SK-N-SH treated with all-trans-retinoic acid at 6 μM for 48 hours (cell line): Measurements from ENCODE around the gene HTT.

Experiments used
- ARNTL ChIP-seq: fragments of 450-650 bp; formaldehyde crosslinking; IDR thresholded peaks from 2 replicates; pipeline ENCODE4 v1.5.0; 2020; ENCODE audit warnings: low read depth, mild to moderate bottlenecking, moderate library complexity, borderline replicate concordance
- CREB5 ChIP-seq: fragments of 250-450 bp; sonication (Bioruptor Pico); IDR thresholded peaks from 2 replicates; pipeline ENCODE4 v1.5.1; 2020; ENCODE audit warnings: low read depth, mild to moderate bottlenecking, moderate library complexity
- ESRRG ChIP-seq: fragments of 250-450 bp; sonication (Bioruptor Pico); IDR thresholded peaks from 2 replicates; pipeline ENCODE4 v1.6.1; 2021; ENCODE audit warnings: mild to moderate bottlenecking
- OSR1 ChIP-seq: fragments of 250-450 bp; sonication (Bioruptor Pico); IDR thresholded peaks from 2 replicates; pipeline ENCODE4 v1.8.0; 2022; ENCODE audit warnings: moderate library complexity, mild to moderate bottlenecking, inconsistent platforms
- POU6F1 ChIP-seq: fragments of 250-450 bp; sonication (Bioruptor Pico); IDR thresholded peaks from 2 replicates; pipeline ENCODE4 v1.8.0; 2021; ENCODE audit warnings: low read depth, mild to moderate bottlenecking, moderate library complexity, borderline replicate concordance
- TOX ChIP-seq: fragments of 250-450 bp; sonication (Bioruptor Pico); IDR thresholded peaks from 2 replicates; pipeline ENCODE4 v1.8.0; 2021; ENCODE audit warnings: mild to moderate bottlenecking, moderate library complexity, borderline replicate concordance
- TSHZ2 ChIP-seq: fragments of 250-450 bp; sonication (Bioruptor Pico); IDR thresholded peaks from 2 replicates; pipeline ENCODE4 v1.5.0; 2020; ENCODE audit warnings: mild to moderate bottlenecking, moderate library complexity
- ZC3H10 ChIP-seq: fragments of 250-450 bp; sonication (Bioruptor Pico); IDR thresholded peaks from 2 replicates; pipeline ENCODE4 v1.5.1; 2021; ENCODE audit warnings: mild to moderate bottlenecking, moderate library complexity
- ZFP30 ChIP-seq: fragments of 450-650 bp; formaldehyde crosslinking; IDR thresholded peaks from 2 replicates; pipeline ENCODE4 v1.5.0; 2022; ENCODE audit warnings: mild to moderate bottlenecking, moderate library complexity
- ZNF565 ChIP-seq: fragments of 450-650 bp; formaldehyde crosslinking; conservative IDR thresholded peaks from 2 replicates; pipeline ENCODE4 v1.5.0; 2020; ENCODE audit warnings: low read depth, mild to moderate bottlenecking, moderate library complexity
- ZNF70 ChIP-seq: fragments of 450-650 bp; formaldehyde crosslinking; IDR thresholded peaks from 2 replicates; pipeline ENCODE4 v1.5.0; 2020; ENCODE audit warnings: mild to moderate bottlenecking, moderate library complexity
- ZNF8 ChIP-seq: fragments of 450-650 bp; formaldehyde crosslinking; IDR thresholded peaks from 2 replicates; pipeline ENCODE4 v1.5.0; 2020; ENCODE audit warnings: mild to moderate bottlenecking, moderate library complexity

- TF ChIP-seq TOX (no peak), POU6F1 (CRISPR knock-in tag) (no peak), ZNF565 (CRISPR knock-in tag) (no peak), OSR1 (CRISPR knock-in tag) (no peak), CREB5 (no peak), ESRRG (CRISPR knock-in tag) (no peak), ARNTL (CRISPR knock-in tag) (no peak), ZNF8 (CRISPR knock-in tag) (no peak), TSHZ2 (CRISPR knock-in tag) (no peak), ZFP30 (CRISPR knock-in tag) (no peak), ZC3H10 (CRISPR knock-in tag) (no peak), ZNF70 (no peak)
Measured at GRCh38 chr4:3145234-3145924, 70.9 kb downstream of the HTT start.
